NCI-H2029 (cell line): ENCODE data around the gene MDM4.
"Not testable (repeated sequence)": the region's sequence is repeated elsewhere in the genome, so short reads cannot be mapped to it uniquely, and the experiment has no call there.

Experiments used
- DNase-seq: peaks from one replicate; lab custom pipeline; 2025; lab: John Stamatoyannopoulos, UW

MDM4 gene

GRCh38 chr1:204516180-204516879, at the start of gene MDM4:
Gene MDM4, plus strand, starts transcription at chr1:204516406. Its CDS starts 9,113 bp downstream, at chr1:204525519.
- peak; percentile 96 for DNase-seq

GRCh38 chr1:204466416-204467405, 49.5 kb upstream of the MDM4 start:
- DNase-seq: no peak

GRCh38 chr1:204468206-204468605, 48.0 kb upstream of the MDM4 start:
- no peak for DNase-seq

- DNase-seq: no peak
Observed at GRCh38 chr1:204468766-204469302, 47.4 kb upstream of the MDM4 start.

- no peak for DNase-seq
Observed at GRCh38 chr1:204469304-204469703, 46.9 kb upstream of the MDM4 start.

- DNase-seq: no peak
Observed at GRCh38 chr1:204471687-204472086, 44.5 kb upstream of the MDM4 start.

- DNase-seq: no peak
Observed at GRCh38 chr1:204472660-204473059, 43.5 kb upstream of the MDM4 start.

GRCh38 chr1:204473400-204473965, 42.7 kb upstream of the MDM4 start:
- no peak for DNase-seq

GRCh38 chr1:204475656-204476432, 40.4 kb upstream of the MDM4 start:
- DNase-seq: no peak

GRCh38 chr1:204476563-204476962, 39.6 kb upstream of the MDM4 start:
- DNase-seq: no peak

- DNase-seq: no peak
Observed at GRCh38 chr1:204477036-204477740, 39.0 kb upstream of the MDM4 start.

GRCh38 chr1:204478172-204478899, 37.9 kb upstream of the MDM4 start:
- no peak for DNase-seq

GRCh38 chr1:204478921-204479320, 37.3 kb upstream of the MDM4 start:
- DNase-seq: no peak

- no peak for DNase-seq
Observed at GRCh38 chr1:204479387-204480136, 36.6 kb upstream of the MDM4 start.

GRCh38 chr1:204480515-204480914, 35.7 kb upstream of the MDM4 start:
- no peak for DNase-seq

GRCh38 chr1:204483791-204484190, 32.4 kb upstream of the MDM4 start:
- no peak for DNase-seq

- DNase-seq: not testable (repeated sequence)
Observed at GRCh38 chr1:204486513-204487255, 29.5 kb upstream of the MDM4 start.

- DNase-seq: no peak
Observed at GRCh38 chr1:204487256-204487615, 29.0 kb upstream of the MDM4 start.

GRCh38 chr1:204491655-204492054, 24.6 kb upstream of the MDM4 start:
- DNase-seq: no peak
